Keratinocyte (primary cell): Measurements from ENCODE around the gene CEACAM21. TPM values are rescaled to one million over a fixed set of nuclear protein-coding genes. Genes with fewer than 3 reads are reported as not detected.

Experiments used
- DNase-seq: peaks from one replicate; pipeline ENCODE4 v3.0.0-alpha.2; 2011; ENCODE audit warnings: low read depth, missing footprints, low spot score
- FAIRE-seq: peaks from 2 replicates; lab custom pipeline; 2011; peaks lifted over from hg19 to GRCh38; lab: Jason Lieb, UNC
- H2AFZ ChIP-seq: 2 replicates; pipeline ENCODE4 v1.6.0; 2012; ENCODE audit warnings: low read length, control low read depth, inconsistent platforms; ENCODE audit not compliant: control insufficient read depth
- H3K27ac ChIP-seq: 2 replicates; pipeline ENCODE4 v1.5.1; 2011; ENCODE audit warnings: low read length; ENCODE audit not compliant: control insufficient read depth, insufficient read depth
- H3K27me3 ChIP-seq: 3 replicates; pipeline ENCODE4 v1.6.0; 2011; ENCODE audit warnings: low read length; ENCODE audit not compliant: control insufficient read depth, insufficient read depth; ENCODE audit errors: extremely low read depth
- H3K36me3 ChIP-seq, 2 experiments: 2 replicates in 1 of 2; 3 replicates in 1 of 2; pipeline ENCODE4 v1.5.1; 2011; ENCODE audit warnings: low read length in 2 of 2, mild to moderate bottlenecking in 1 of 2; ENCODE audit not compliant: control insufficient read depth in 2 of 2, insufficient read depth in 2 of 2; ENCODE audit errors: extremely low read depth in 1 of 2
- H3K4me1 ChIP-seq: 3 replicates; pipeline ENCODE4 v1.5.1; 2011; ENCODE audit warnings: low read length; ENCODE audit not compliant: control insufficient read depth, insufficient read depth; ENCODE audit errors: extremely low read depth
- H3K4me2 ChIP-seq: 3 replicates; pipeline ENCODE4 v1.6.0; 2011; ENCODE audit warnings: low read depth, low read length; ENCODE audit not compliant: control insufficient read depth, insufficient read depth; ENCODE audit errors: extremely low read depth
- H3K4me3 ChIP-seq, 3 experiments: fragments of 200-600 bp in 1 of 3; sonication (generic) in 1 of 3; 2 replicates in 2 of 3; 3 replicates in 1 of 3; pipeline ENCODE4 v1.5.1; 2011 to 2016; ENCODE audit warnings: low read length in 3 of 3, mild to moderate bottlenecking in 3 of 3, control low read depth in 2 of 3, inconsistent platforms in 1 of 3, low read depth in 1 of 3, mixed read lengths in 1 of 3, mixed run types in 1 of 3, moderate library complexity in 1 of 3; ENCODE audit not compliant: control insufficient read depth in 2 of 3, insufficient read depth in 2 of 3; ENCODE audit errors: extremely low read depth in 1 of 3
- H3K79me2 ChIP-seq: 2 replicates; pipeline ENCODE4 v1.6.0; 2012; ENCODE audit warnings: low read length; ENCODE audit not compliant: control insufficient read depth, insufficient read depth
- H3K9ac ChIP-seq: 3 replicates; pipeline ENCODE4 v1.6.0; 2011; ENCODE audit warnings: low read length; ENCODE audit not compliant: control insufficient read depth, insufficient read depth; ENCODE audit errors: extremely low read depth
- H3K9me1 ChIP-seq: 3 replicates; pipeline ENCODE4 v1.6.0; 2011; ENCODE audit warnings: low read length; ENCODE audit not compliant: control insufficient read depth, insufficient read depth; ENCODE audit errors: extremely low read depth
- H3K9me3 ChIP-seq: 2 replicates; pipeline ENCODE4 v1.5.1; 2012; ENCODE audit warnings: low read depth, low read length; ENCODE audit not compliant: control insufficient read depth
- H4K20me1 ChIP-seq: 3 replicates; pipeline ENCODE4 v1.6.0; 2011; ENCODE audit warnings: low read length; ENCODE audit not compliant: control insufficient read depth, insufficient read depth; ENCODE audit errors: extremely low read depth
- EZH2 ChIP-seq: IDR thresholded peaks from one replicate; pipeline ENCODE4 v1.6.1; 2012; ENCODE audit warnings: inconsistent platforms, mild to moderate bottlenecking, low read length, moderate library complexity
- dilution Hi-C: fragments of 300-500 bp; cut with MboI; formaldehyde crosslinking; loops from one replicate; pipeline ENCODE4 v1.7.0; 2020; ENCODE audit warnings: low sequenced_read_pairs; ENCODE audit not compliant: extremely low pct_ligation_motif_present
- polyA minus RNA-seq, 3 experiments: library from RNA; depleted of rRNA, polyadenylated mRNA; stranded (reverse); fragments of >200 nt; gene quantifications; 1 replicate in 1 of 3; 2 replicates in 1 of 3; 3 replicates in 1 of 3; pipeline ENCODE4 v1.2.3, GENCODE V29; 2011
- polyA plus RNA-seq, 5 experiments: library from polyadenylated mRNA; depleted of rRNA in 3 of 5; stranded (reverse) in 3 of 5; stranded (forward) in 1 of 5; unstranded in 1 of 5; fragments of >200 nt; gene quantifications; 1 replicate in 1 of 5; 2 replicates in 3 of 5; 3 replicates in 1 of 5; pipeline versions ENCODE4 v1.2.1 to v1.2.3, GENCODE V29; 2011 to 2012; ENCODE audit warnings: missing spikeins in 2 of 5, low read depth in 1 of 5, low replicate concordance in 1 of 5
- TF ChIP-seq, protein P1 (sequence below), 3 experiments: IDR thresholded peaks in 1 of 3; conservative IDR thresholded peaks in 1 of 3; optimal IDR thresholded peaks in 1 of 3; 2 replicates in 2 of 3; 3 replicates in 1 of 3; pipeline versions ENCODE3 to v1.5.1; 2011; ENCODE audit warnings: low read length in 3 of 3, mild to moderate bottlenecking in 3 of 3, moderate library complexity in 2 of 3, control low read depth in 1 of 3, inconsistent platforms in 1 of 3; ENCODE audit not compliant: insufficient read depth in 2 of 3; ENCODE audit errors: extremely low read depth in 1 of 3

CEACAM21 gene
- polyA plus RNA-seq: not detected in 3 replicates
- polyA plus RNA-seq (2011; ENCODE audit: low read depth): not detected
- 0.04 TPM in 1 of 2 replicates, not detected in the other for polyA plus RNA-seq (2011; cell fraction: cytosol; rRNA removed)
- polyA plus RNA-seq (2011; cell fraction: nucleus; rRNA removed): not detected in 2 replicates
- not detected in 2 replicates for polyA plus RNA-seq (2012; ENCODE audit: low replicate concordance)
- 0.19 TPM in 1 of 3 replicates, not detected in the others for polyA minus RNA-seq
- not detected for polyA minus RNA-seq (2011; cell fraction: cytosol; rRNA and poly(A)+ RNA removed)
- not detected in 2 replicates for polyA minus RNA-seq (2011; cell fraction: nucleus; rRNA and poly(A)+ RNA removed)

DNA sequence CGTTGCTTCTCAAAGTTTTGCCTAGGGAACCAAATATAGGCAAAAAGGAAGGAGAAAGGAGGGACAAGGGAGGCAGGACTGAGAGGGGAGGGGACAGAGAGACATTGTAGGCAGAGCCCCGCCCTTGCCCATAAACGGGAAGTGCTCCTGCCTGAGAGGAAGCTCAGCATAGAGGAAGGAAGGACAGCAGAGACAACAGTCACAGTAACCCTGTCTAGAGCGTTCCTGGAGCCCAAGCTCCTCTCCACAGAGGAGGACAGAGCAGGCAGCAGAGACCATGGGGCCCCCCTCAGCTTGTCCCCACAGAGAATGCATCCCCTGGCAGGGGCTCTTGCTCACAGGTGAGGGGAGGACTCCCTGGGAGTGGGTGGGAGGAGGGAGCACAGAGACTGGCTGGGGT is at the start of gene CEACAM21:
Gene CEACAM21, plus strand, starts transcription at position 169 of the 400 bp plus-strand sequence. Its CDS starts 109 bp downstream, at position 278.
- Histone ChIP-seq H3K36me3 (no peaks in the 10 kb centered on the region), H3K4me2 (no peak within 1 kb of the TSS), H4K20me1 (no peaks in the 10 kb centered on the region), H3K27ac (no peak within 1 kb of the TSS), H3K9me1 (no peaks in the 10 kb centered on the region), H3K79me2 (no peaks in the 10 kb centered on the region), H3K4me3 (no peak within 1 kb of the TSS), H3K9me3 (no peaks in the 10 kb centered on the region), H3K4me1 (no peaks in the 10 kb centered on the region), H2AFZ (no peak within 1 kb of the TSS), H3K9ac (no peak within 1 kb of the TSS), H3K27me3 (peaks cover 11% of the 10 kb centered on the region)
- DNase-seq (no peak), FAIRE-seq (no peak)
- dilution Hi-C loops: no loop called here
- no peak for TF ChIP-seq EZH2

DNA sequence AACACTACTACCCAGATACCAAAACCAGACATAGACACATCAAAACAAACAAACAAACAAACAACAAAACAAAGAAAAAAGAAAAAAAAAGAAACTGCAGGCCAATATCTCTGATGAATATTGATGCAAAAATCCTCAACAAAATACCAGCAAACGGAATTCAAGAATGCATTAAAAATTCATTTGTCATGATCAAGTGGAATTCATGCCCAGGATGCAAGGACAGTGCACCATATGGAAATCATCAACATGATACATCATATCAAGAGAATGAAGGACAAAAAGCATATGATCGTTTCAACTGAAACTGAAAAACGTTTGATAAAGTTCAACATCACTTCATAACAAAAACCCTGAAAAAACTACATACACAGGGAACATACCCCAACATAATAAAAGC is 48.9 kb upstream of the CEACAM21 start:
- no peak overlapping the region for H2AFZ ChIP-seq
- no peaks in the 10 kb centered on the region for H3K9me3 ChIP-seq
- no peaks in the 10 kb centered on the region for H3K9me1 ChIP-seq
- H3K36me3 ChIP-seq: no peaks in the 10 kb centered on the region
- H3K79me2 ChIP-seq: no peaks in the 10 kb centered on the region
- no peak for FAIRE-seq
- no peak overlapping the region for H3K27ac ChIP-seq
- H3K4me1 ChIP-seq: no peaks in the 10 kb centered on the region
- no peak for DNase-seq
- no peaks in the 10 kb centered on the region for H4K20me1 ChIP-seq
- H3K4me2 ChIP-seq: no peak overlapping the region
- dilution Hi-C loops: no loop called here
- peaks cover 8% of the 10 kb centered on the region for H3K27me3 ChIP-seq
- H3K4me3 ChIP-seq: no peak overlapping the region
- TF ChIP-seq, protein P1, sequence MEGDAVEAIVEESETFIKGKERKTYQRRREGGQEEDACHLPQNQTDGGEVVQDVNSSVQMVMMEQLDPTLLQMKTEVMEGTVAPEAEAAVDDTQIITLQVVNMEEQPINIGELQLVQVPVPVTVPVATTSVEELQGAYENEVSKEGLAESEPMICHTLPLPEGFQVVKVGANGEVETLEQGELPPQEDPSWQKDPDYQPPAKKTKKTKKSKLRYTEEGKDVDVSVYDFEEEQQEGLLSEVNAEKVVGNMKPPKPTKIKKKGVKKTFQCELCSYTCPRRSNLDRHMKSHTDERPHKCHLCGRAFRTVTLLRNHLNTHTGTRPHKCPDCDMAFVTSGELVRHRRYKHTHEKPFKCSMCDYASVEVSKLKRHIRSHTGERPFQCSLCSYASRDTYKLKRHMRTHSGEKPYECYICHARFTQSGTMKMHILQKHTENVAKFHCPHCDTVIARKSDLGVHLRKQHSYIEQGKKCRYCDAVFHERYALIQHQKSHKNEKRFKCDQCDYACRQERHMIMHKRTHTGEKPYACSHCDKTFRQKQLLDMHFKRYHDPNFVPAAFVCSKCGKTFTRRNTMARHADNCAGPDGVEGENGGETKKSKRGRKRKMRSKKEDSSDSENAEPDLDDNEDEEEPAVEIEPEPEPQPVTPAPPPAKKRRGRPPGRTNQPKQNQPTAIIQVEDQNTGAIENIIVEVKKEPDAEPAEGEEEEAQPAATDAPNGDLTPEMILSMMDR (optimal IDR thresholded peaks at IDR 0.05 in 1 of 3, IDR thresholded peaks at IDR 0.05 in 1 of 3, conservative IDR thresholded peaks at IDR 0.05 in 1 of 3; ENCODE audit: extremely low read depth in 1 of 3, insufficient read depth in 2 of 3, low read length in 3 of 3): no peak
- no peak overlapping the region for H3K9ac ChIP-seq

DNA sequence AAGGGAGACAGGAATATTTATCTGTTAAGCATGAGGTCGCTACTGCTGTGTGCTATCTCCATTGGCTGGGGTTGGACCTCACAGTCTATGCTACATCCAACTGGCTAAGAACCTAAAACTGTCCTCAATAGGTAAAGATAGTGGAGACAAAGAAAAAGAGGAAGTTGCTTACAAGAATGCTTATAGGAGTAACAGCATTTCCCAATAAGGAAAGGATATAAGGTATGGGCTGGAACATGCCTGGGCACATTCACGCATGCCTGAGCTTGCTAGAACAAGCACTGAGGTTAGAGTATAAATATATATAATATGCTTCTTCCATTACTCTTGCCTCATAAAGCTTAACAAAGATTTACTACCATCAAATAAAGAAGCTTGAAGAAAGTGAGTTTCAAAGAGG is 47.9 kb upstream of the CEACAM21 start:
- Histone ChIP-seq H3K4me1 (no peaks in the 10 kb centered on the region), H3K9me1 (no peaks in the 10 kb centered on the region), H2AFZ (no peak overlapping the region), H3K9me3 (no peaks in the 10 kb centered on the region), H3K27me3 (no peaks in the 10 kb centered on the region), H3K79me2 (no peaks in the 10 kb centered on the region), H3K27ac (no peak overlapping the region), H3K4me2 (no peak overlapping the region), H3K36me3 (no peaks in the 10 kb centered on the region), H3K4me3 (no peak overlapping the region), H3K9ac (no peak overlapping the region), H4K20me1 (no peaks in the 10 kb centered on the region)
- dilution Hi-C loops: no loop called here
- no peak for FAIRE-seq
- no peak for TF ChIP-seq EZH2
- TF ChIP-seq, protein P1 (optimal IDR thresholded peaks at IDR 0.05 in 1 of 3, IDR thresholded peaks at IDR 0.05 in 1 of 3, conservative IDR thresholded peaks at IDR 0.05 in 1 of 3; ENCODE audit: extremely low read depth in 1 of 3, insufficient read depth in 2 of 3, low read length in 3 of 3): no peak
- peak; percentile 23 for DNase-seq
